ENCODE results near the gene MSANTD2.

- TF ChIP-seq SP1 (IDR thresholded peaks at IDR 0.05) = no peak
- TF ChIP-seq CTCF (IDR thresholded peaks at IDR 0.05; ENCODE audit: low read depth, low read length, missing input control) = no peak
- TF ChIP-seq YY1 (IDR thresholded peaks at IDR 0.05) = no peak
- TF ChIP-seq TAF1 (conservative IDR thresholded peaks at IDR 0.05) = no peak
- no peak for TF ChIP-seq JUND (IDR thresholded peaks at IDR 0.05)
These were observed 51.5 kb downstream of the MSANTD2 start for GRCh38 chr11:124748481-124749343.

All from liver (tissue), 3 donors.